Keratinocyte (primary cell): Measurements from ENCODE around the gene DIP2C. TPM values are rescaled to one million over a fixed set of nuclear protein-coding genes. Genes with fewer than 3 reads are reported as not detected.
"Not testable (repeated sequence)": the region's sequence is repeated elsewhere in the genome, so short reads cannot be mapped to it uniquely, and the experiment has no call there.

Source experiments
- DNase-seq: peaks from one replicate; pipeline ENCODE4 v3.0.0-alpha.2; 2011; ENCODE audit warnings: low read depth, missing footprints, low spot score
- FAIRE-seq: peaks from 2 replicates; lab custom pipeline; 2011; peaks lifted over from hg19 to GRCh38; lab: Jason Lieb, UNC
- H2AFZ ChIP-seq: 2 replicates; pipeline ENCODE4 v1.6.0; 2012; ENCODE audit warnings: low read length, control low read depth, inconsistent platforms; ENCODE audit not compliant: control insufficient read depth
- H3K27ac ChIP-seq: 2 replicates; pipeline ENCODE4 v1.5.1; 2011; ENCODE audit warnings: low read length; ENCODE audit not compliant: control insufficient read depth, insufficient read depth
- H3K27me3 ChIP-seq: 3 replicates; pipeline ENCODE4 v1.6.0; 2011; ENCODE audit warnings: low read length; ENCODE audit not compliant: control insufficient read depth, insufficient read depth; ENCODE audit errors: extremely low read depth
- H3K36me3 ChIP-seq, 2 experiments: 2 replicates in 1 of 2; 3 replicates in 1 of 2; pipeline ENCODE4 v1.5.1; 2011; ENCODE audit warnings: low read length in 2 of 2, mild to moderate bottlenecking in 1 of 2; ENCODE audit not compliant: control insufficient read depth in 2 of 2, insufficient read depth in 2 of 2; ENCODE audit errors: extremely low read depth in 1 of 2
- H3K4me1 ChIP-seq: 3 replicates; pipeline ENCODE4 v1.5.1; 2011; ENCODE audit warnings: low read length; ENCODE audit not compliant: control insufficient read depth, insufficient read depth; ENCODE audit errors: extremely low read depth
- H3K4me2 ChIP-seq: 3 replicates; pipeline ENCODE4 v1.6.0; 2011; ENCODE audit warnings: low read depth, low read length; ENCODE audit not compliant: control insufficient read depth, insufficient read depth; ENCODE audit errors: extremely low read depth
- H3K4me3 ChIP-seq, 3 experiments: fragments of 200-600 bp in 1 of 3; sonication (generic) in 1 of 3; 2 replicates in 2 of 3; 3 replicates in 1 of 3; pipeline ENCODE4 v1.5.1; 2011 to 2016; ENCODE audit warnings: low read length in 3 of 3, mild to moderate bottlenecking in 3 of 3, control low read depth in 2 of 3, inconsistent platforms in 1 of 3, low read depth in 1 of 3, mixed read lengths in 1 of 3, mixed run types in 1 of 3, moderate library complexity in 1 of 3; ENCODE audit not compliant: control insufficient read depth in 2 of 3, insufficient read depth in 2 of 3; ENCODE audit errors: extremely low read depth in 1 of 3
- H3K79me2 ChIP-seq: 2 replicates; pipeline ENCODE4 v1.6.0; 2012; ENCODE audit warnings: low read length; ENCODE audit not compliant: control insufficient read depth, insufficient read depth
- H3K9ac ChIP-seq: 3 replicates; pipeline ENCODE4 v1.6.0; 2011; ENCODE audit warnings: low read length; ENCODE audit not compliant: control insufficient read depth, insufficient read depth; ENCODE audit errors: extremely low read depth
- H3K9me1 ChIP-seq: 3 replicates; pipeline ENCODE4 v1.6.0; 2011; ENCODE audit warnings: low read length; ENCODE audit not compliant: control insufficient read depth, insufficient read depth; ENCODE audit errors: extremely low read depth
- H3K9me3 ChIP-seq: 2 replicates; pipeline ENCODE4 v1.5.1; 2012; ENCODE audit warnings: low read depth, low read length; ENCODE audit not compliant: control insufficient read depth
- H4K20me1 ChIP-seq: 3 replicates; pipeline ENCODE4 v1.6.0; 2011; ENCODE audit warnings: low read length; ENCODE audit not compliant: control insufficient read depth, insufficient read depth; ENCODE audit errors: extremely low read depth
- CTCF ChIP-seq, 3 experiments: IDR thresholded peaks in 1 of 3; conservative IDR thresholded peaks in 1 of 3; optimal IDR thresholded peaks in 1 of 3; 2 replicates in 2 of 3; 3 replicates in 1 of 3; pipeline versions ENCODE3 to v1.5.1; 2011; ENCODE audit warnings: low read length in 3 of 3, mild to moderate bottlenecking in 3 of 3, moderate library complexity in 2 of 3, control low read depth in 1 of 3, inconsistent platforms in 1 of 3; ENCODE audit not compliant: insufficient read depth in 2 of 3; ENCODE audit errors: extremely low read depth in 1 of 3
- EZH2 ChIP-seq: IDR thresholded peaks from one replicate; pipeline ENCODE4 v1.6.1; 2012; ENCODE audit warnings: inconsistent platforms, mild to moderate bottlenecking, low read length, moderate library complexity
- dilution Hi-C: fragments of 300-500 bp; cut with MboI; formaldehyde crosslinking; loops from one replicate; pipeline ENCODE4 v1.7.0; 2020; ENCODE audit warnings: low sequenced_read_pairs; ENCODE audit not compliant: extremely low pct_ligation_motif_present
- polyA plus RNA-seq, 5 experiments: library from polyadenylated mRNA; depleted of rRNA in 3 of 5; stranded (reverse) in 3 of 5; stranded (forward) in 1 of 5; unstranded in 1 of 5; fragments of >200 nt; gene quantifications; 1 replicate in 1 of 5; 2 replicates in 3 of 5; 3 replicates in 1 of 5; pipeline versions ENCODE4 v1.2.1 to v1.2.3, GENCODE V29; 2011 to 2012; ENCODE audit warnings: missing spikeins in 2 of 5, low read depth in 1 of 5, low replicate concordance in 1 of 5

Gene DIP2C
- polyA plus RNA-seq, 1 donor (not counting 4 experiments of a cell fraction or from before 2014, with no cell fraction given) = 1.3 TPM

DNA sequence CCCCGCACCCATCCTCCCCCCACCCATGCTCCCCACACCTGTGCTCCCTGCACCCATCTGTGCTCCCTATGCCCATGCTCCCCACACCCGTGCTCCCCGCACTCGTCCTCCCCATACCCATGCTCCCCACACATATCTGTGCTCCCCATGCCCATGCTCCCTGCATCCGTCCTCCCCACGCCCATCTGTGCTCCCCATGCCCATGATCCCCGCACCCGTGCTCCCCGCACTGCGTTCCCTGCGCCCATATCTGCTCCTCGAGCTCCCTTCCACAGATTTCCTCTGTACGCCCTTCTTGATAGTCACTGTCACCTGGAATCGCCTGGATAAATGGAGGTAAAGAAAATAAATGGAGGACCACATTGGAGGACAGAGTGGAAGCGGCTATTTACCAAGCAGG, 9.9 kb downstream of the DIP2C start:
- FAIRE-seq (no peak), DNase-seq (no peak)
- H3K9ac ChIP-seq = no peak overlapping the region
- H3K4me1 ChIP-seq = peaks cover 10% of the 10 kb centered on the region
- no peaks in the 10 kb centered on the region for H3K9me3 ChIP-seq
- H3K4me2 ChIP-seq = no peak overlapping the region
- H3K4me3 ChIP-seq = no peak overlapping the region
- TF ChIP-seq CTCF (optimal IDR thresholded peaks at IDR 0.05 in 1 of 3, IDR thresholded peaks at IDR 0.05 in 1 of 3, conservative IDR thresholded peaks at IDR 0.05 in 1 of 3; ENCODE audit: extremely low read depth in 1 of 3, insufficient read depth in 2 of 3, low read length in 3 of 3) (no peak), EZH2 (no peak)
- H3K79me2 ChIP-seq = peaks cover 9% of the 10 kb centered on the region
- H3K36me3 ChIP-seq = no peaks in the 10 kb centered on the region
- no peaks in the 10 kb centered on the region for H3K27me3 ChIP-seq
- no peak overlapping the region for H3K27ac ChIP-seq
- no peak overlapping the region for H2AFZ ChIP-seq
- dilution Hi-C loops = no loop called here
- no peaks in the 10 kb centered on the region for H3K9me1 ChIP-seq
- no peaks in the 10 kb centered on the region for H4K20me1 ChIP-seq

GRCh38 chr10:678662-679005, 10.8 kb downstream of the DIP2C start:
- H3K4me1 ChIP-seq, H3K27ac ChIP-seq, DNase-seq, H3K79me2 ChIP-seq, FAIRE-seq, H3K9me1 ChIP-seq, H2AFZ ChIP-seq, dilution Hi-C loops, H3K9me3 ChIP-seq, H3K27me3 ChIP-seq, H3K36me3 ChIP-seq, H3K4me3 ChIP-seq, H4K20me1 ChIP-seq, H3K9ac ChIP-seq, H3K4me2 ChIP-seq: not testable (repeated sequence)
